ENCODE results near the gene AUTS2. TPM values are rescaled to one million over a fixed set of nuclear protein-coding genes. Genes with fewer than 3 reads are reported as not detected.
"Not testable (repeated sequence)": the region's sequence is repeated elsewhere in the genome, so short reads cannot be mapped to it uniquely, and the experiment has no call there.

AUTS2 gene
- total RNA-seq, 1 experiment from 2014 or later, result 4.2 TPM

DNA sequence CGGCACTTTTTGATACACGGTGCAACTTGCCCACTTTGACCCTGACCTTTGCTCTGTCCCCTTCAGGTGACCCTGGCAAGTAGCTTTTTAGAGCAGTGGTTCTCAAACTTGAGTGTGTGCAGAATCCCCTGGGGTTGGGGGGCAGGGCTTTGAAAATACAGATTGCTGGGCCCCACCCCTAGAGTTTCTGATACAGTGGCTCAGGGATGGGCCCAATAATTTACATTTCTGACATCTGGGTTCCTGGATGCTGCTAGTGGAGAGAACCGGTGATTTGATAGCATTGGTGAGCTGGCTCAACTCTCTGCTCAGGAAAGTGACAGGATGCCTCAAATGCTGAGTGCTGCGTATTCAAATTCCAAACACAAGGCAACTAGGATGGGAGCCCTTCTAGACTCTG, 995.9 kb downstream of the AUTS2 start:
- no peak for DNase-seq (ENCODE audit: low spot score)

- not testable (repeated sequence) for DNase-seq (ENCODE audit: low spot score)
These were observed 996.6 kb downstream of the AUTS2 start for GRCh38 chr7:70594885-70595284.

DNA sequence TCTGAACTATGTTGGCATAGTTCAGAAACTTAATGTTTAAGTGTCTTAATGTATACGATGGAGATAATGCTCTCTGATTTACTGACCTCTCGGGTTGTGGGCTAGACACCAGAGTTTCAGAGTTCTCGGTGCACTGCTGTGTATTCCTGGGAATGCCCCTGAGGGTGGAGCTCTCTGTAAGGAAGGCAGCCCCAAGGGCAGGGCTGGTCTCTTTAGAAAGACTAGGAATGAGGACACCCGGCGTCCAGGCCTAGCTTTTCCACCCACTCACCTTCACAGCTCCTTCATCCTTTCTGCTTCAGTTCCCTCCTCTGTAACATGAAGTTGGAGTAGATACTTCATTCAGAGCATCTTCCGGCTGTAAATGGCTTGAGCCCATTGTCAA, 997.1 kb downstream of the AUTS2 start:
- DNase-seq (ENCODE audit: low spot score), result no peak

DNA sequence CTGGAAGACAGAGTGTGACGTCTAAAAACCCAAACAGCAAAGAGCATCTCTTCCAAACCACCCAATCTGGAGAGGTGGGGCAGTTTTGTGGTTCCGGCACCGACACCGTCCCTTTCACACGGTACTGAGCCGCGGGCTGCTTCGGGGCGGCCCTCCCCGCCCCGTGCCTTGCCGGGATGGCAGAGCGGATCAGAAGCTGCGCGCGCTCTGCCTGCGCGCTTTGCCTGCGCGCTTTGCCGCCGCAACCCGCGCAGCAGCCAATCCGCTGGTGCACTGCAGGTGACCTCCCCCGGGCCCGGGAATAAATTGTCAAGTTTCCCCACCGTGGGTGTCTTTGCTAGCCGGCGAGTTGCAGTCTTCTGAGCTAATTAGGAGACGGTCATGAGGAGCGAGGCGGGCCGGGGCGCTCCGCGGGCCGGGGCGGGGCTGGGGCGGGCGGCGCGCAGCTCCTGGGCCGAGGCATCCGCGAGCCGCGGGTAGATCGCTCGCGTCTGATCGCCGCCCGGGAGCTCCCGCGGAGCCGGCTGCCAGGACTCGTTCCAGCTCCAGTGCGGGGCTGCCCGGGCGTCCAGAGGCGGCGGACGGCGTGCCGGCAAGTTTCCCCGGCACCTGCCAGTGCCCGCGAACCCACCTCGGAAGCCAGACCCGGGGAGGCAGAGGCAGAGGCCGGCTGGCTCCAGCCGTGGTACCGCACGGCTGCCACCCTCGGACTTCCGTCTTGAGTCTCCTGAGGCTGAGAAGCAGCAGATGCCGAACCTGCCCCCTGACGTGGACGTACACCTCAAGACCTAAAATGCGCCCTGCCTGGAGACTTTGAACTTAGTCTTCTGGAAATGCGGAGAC, 997.7 kb downstream of the AUTS2 start:
- peak; percentile 21 for DNase-seq (ENCODE audit: low spot score)

DNA sequence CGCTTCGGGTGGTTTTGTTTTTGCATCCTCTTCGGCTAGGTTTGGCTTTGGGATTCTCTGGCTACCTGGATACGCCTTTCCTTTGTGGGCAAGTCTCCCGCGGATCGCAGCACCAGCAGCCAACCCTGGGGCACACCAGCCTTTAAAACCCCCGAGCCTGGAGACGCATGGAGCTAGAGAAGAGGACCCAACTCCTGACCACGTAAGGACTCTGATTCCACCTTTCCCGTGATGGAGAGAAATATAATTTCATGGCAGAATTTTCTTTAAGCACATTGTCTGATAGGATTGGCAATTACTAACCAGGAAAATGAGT, 998.3 kb downstream of the AUTS2 start:
- no peak for DNase-seq (ENCODE audit: low spot score)

GRCh38 chr7:70597066-70597465, 998.8 kb downstream of the AUTS2 start:
- DNase-seq (ENCODE audit: low spot score), result no peak

DNA sequence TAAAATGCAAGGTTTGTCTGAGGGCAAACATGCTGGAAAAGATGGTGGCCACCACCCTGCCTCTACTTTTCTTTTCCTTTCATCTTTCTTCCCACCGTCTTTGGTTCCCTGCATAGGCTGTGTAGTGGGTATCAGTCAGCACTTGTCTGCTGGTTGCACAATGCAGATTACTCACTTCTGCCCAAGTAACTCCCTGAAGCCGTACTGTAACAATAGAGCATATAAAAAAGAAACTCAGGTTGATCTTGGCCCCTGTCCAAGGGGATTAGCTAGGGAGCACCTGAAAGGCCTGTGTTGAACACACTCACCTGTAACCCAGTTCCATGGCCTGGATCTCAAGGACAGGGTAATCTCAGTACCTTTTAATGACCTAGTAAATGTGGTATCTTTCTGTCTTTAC, 1000.7 kb downstream of the AUTS2 start:
- DNase-seq (ENCODE audit: low spot score), result peak; percentile 97

- peak; percentile 55 for DNase-seq (ENCODE audit: low spot score)
These were observed 1001.3 kb downstream of the AUTS2 start for GRCh38 chr7:70599446-70600190.

DNA sequence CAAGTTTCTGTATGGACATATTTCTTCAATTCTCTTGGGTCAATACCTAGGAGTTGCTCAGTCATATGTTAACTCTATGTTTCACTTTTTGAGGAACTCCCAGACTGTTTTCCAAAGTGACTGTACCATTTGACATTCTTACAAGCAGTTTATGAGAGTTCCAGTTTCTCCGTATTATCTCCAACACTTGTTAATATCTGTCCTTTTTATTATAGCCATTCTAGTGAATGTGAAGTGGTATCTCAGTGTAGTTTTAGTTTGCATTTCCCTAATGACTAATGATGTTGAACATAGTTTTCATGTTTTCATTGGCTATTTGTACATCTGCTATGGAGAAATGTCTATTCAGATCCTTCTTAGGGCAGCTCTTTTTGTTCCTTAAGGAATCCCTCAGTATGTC, 1002.7 kb downstream of the AUTS2 start:
- DNase-seq (ENCODE audit: low spot score), result no peak

GRCh38 chr7:70602117-70602516, 1003.8 kb downstream of the AUTS2 start:
- no peak for DNase-seq (ENCODE audit: low spot score)

DNA sequence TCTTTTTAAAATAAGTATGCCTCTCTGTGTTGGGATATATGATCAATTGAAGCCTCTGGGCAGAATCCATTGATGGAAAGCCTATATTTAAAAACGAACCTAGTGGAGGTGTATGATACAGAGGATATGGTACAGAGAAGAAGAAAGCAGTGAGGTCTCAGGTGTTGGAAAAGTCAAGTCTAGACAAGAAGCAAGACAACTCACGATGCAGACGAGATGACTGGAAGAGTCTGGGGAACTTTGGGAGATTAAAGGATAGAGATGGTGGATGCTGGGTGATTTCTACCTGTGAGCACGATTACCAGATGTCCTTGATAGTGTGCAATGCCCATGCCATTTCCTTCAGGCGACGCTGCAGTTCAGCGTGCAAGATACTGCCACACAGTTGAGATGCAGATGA, 1009.0 kb downstream of the AUTS2 start:
- DNase-seq (ENCODE audit: low spot score), result no peak

DNA sequence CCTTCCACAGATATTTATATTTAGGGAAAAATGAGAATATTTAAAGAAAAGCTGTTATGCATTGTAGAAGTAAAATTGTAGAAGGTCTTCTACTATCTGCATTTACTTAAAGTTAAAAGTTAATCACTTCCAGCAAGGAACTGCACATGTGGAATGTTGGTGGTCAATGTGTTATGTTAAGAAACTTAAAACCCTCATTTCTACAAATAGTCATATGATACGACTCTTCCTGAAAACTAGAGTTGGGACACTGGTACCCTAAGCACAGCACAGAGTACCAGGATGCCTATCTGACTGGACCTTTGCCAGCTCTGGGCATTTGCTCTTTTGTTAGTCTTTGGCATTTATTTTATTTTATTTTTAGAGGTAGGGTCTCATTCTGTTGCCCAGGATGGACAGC, 1009.5 kb downstream of the AUTS2 start:
- DNase-seq (ENCODE audit: low spot score), result no peak

DNA sequence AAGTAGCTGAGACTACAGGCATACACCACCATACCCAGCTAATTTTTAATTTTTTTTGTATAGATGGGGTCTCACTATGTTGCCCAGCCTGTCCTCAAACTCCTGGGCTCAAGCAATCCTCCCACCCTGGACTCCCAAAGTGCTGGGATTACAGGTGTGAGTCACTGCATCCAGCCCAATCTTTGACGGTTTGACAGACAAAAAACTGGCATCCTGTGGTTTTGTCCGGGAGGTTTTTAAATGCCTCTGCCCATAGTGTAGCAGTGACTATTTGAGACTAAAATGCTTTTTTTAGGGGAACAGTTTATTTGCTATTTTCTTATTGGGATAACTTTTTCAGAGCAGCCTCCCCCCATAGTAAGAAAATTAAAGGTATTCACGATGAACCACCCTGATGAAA, 1010.0 kb downstream of the AUTS2 start:
- no peak for DNase-seq (ENCODE audit: low spot score)

GRCh38 chr7:70612811-70613210, 1014.5 kb downstream of the AUTS2 start:
- no peak for DNase-seq (ENCODE audit: low spot score)

GRCh38 chr7:70614237-70615045, 1016.2 kb downstream of the AUTS2 start:
- DNase-seq (ENCODE audit: low spot score), result no peak

DNA sequence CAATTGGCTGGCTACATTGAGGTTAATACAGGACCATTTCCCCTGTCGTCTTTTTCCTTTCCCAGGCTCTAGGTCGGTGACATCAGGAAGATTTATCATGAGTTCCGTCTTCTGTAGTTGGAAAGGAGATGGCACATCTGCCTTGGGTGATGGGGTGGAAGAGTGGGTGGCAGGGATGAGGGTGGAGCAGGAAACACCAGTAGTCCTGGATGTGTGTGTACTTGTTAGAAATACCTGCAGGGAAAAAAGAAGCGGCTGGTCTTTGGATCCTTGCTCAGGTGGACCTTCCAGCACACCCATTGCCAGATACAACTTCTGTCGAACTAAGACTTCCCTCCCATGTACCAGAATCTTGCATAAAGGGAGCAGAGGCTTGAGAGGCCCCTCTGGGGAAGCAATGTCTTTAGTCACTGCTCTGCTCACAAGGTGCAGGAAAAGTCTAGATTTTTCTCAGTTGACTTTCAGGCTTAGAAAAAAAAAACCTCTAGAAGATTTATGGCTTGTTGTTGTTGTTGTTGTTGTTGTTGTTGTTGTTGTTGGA, 1016.9 kb downstream of the AUTS2 start:
- peak; percentile 10 for DNase-seq (ENCODE audit: low spot score)

DNA sequence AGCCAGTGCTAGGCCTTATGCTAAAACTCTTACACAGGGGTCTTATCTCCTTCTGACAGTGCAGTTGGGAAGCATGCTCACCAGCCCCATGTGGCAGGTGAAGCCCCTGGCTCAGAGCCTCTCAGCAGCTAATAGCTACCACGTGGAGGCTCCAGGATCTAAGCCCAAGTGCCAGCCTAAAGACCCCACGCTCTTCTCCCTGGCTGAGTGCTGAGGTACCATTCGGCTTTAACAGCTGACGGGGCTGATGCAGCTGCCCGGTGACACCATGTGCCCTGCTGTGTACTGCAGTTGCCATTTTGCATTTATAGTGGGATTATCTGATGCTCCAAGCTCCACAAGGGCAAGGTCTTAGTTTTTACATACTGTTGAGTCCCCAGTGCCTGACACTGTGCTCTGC, 1017.9 kb downstream of the AUTS2 start:
- DNase-seq (ENCODE audit: low spot score), result no peak

DNA sequence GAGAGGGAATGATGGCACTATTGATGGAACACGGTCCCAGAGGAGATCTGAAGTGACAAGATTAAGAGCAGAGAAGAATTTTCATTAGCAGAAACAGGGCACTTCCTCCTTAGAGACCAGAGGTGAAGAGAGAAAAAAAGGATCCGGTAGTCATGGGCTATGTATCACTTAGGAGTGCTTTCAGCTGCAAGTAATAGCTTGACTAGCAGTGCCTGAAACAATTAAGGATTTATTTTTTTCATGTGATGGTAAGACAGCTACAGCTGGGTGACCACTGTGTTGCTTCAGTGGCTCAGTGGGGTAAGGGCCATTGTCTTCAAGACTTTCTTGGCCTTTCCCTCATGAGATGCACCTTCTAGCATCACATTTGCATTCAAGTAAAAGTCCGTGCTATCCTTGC, 1018.5 kb downstream of the AUTS2 start:
- no peak for DNase-seq (ENCODE audit: low spot score)

GRCh38 chr7:70618020-70618551, 1019.8 kb downstream of the AUTS2 start:
- DNase-seq (ENCODE audit: low spot score), result no peak

- DNase-seq (ENCODE audit: low spot score), result no peak
These were observed 1020.9 kb downstream of the AUTS2 start for GRCh38 chr7:70619130-70619529.

DNA sequence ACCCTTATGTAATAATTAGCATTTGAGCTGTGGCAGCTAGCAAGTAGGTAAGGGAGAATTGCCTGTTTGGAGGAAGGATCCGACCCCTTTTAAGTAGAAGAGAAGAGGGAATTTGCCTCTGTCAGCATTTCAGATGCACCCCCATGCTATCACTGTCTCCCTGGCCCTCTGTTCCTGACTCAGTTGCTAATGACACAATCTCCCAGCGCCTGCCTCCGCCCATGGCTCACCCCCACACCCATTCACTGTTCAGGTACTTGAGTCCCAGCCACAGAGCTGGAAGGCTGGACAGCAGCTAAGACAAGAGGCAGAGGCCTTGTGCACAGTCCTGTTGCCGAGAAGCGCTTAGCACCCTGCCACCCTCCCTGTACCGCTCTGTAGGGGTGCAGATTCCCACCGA, 1021.4 kb downstream of the AUTS2 start:
- no peak for DNase-seq (ENCODE audit: low spot score)
